HG02610 (cell line): ENCODE data around the gene KRTAP10-6.
"Not testable (repeated sequence)": the region's sequence is repeated elsewhere in the genome, so short reads cannot be mapped to it uniquely, and the experiment has no call there.

Experiments used
- ATAC-seq: cut with Tn5 transposase; IDR thresholded peaks from one replicate; pipeline ENCODE4 v1.9.1; 2021; ENCODE audit warnings: mild to moderate bottlenecking, moderate library complexity; ENCODE audit not compliant: unreplicated experiment

Gene KRTAP10-6

DNA sequence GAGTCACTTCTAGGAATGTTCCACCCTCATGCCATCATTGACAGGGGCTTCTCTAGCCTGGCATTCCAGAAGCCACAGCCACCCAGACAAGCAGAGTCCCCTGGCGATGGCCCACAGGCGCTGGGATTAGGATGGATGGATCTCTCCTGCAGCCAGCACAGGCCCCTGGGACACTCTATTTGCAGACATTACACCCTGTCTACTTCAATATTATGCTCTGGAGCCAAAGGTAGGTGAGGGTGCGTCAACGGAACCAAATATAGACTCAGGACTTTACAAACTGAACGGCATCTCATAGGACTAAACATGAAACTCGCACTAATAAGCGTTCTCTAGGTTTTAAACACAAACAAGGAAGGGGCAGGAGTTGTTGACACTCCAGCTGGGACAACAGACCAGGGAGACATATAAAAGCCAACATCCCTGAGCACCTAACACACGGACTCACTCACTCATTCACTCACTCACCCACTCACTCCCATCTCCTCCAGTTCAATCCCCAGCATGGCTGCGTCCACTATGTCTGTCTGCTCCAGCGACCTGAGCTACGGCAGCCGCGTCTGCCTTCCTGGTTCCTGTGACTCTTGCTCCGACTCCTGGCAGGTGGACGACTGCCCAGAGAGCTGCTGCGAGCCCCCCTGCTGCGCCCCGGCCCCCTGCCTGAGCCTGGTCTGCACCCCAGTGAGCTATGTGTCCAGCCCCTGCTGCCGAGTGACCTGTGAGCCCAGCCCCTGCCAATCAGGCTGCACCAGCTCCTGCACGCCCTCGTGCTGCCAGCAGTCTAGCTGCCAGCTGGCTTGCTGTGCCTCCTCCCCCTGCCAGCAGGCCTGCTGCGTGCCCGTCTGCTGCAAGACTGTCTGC lies 8.0 kb upstream of the KRTAP10-6 start, which contains the start of gene KRTAP10-7:
Gene KRTAP10-7 (plus strand): TSS at position 480 of the 861 bp plus-strand sequence. CDS start 25 bp downstream, at position 505.
- ATAC-seq = not testable (repeated sequence)

- ATAC-seq = no peak
These were observed 7.1 kb upstream of the KRTAP10-6 start for GRCh38 chr21:44599264-44600029.

DNA sequence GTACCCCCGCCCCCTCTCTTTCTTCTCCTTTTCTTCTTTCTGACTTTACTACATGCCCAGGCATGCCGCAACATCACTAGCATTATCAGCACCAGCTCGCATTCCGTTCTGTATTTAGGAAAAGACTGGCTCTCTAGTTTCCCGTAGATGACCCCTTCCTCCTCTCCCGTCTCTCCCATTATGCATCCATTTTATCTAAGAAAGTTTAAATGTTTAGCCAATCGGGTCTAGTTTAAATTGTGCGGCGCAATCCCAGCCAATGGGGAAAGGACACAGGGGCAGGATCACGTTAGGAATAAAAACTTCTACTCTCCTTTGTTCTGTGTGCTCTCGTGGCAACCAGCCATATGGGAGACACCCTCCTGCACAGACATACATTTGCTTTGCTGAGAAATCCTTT lies 5.8 kb upstream of the KRTAP10-6 start:
- no peak for ATAC-seq

GRCh38 chr21:44596068-44596725 lies 3.9 kb upstream of the KRTAP10-6 start:
- no peak for ATAC-seq

GRCh38 chr21:44595524-44595923 lies 3.2 kb upstream of the KRTAP10-6 start:
- ATAC-seq = no peak

GRCh38 chr21:44594406-44594916 lies 2.2 kb upstream of the KRTAP10-6 start:
- no peak for ATAC-seq

DNA sequence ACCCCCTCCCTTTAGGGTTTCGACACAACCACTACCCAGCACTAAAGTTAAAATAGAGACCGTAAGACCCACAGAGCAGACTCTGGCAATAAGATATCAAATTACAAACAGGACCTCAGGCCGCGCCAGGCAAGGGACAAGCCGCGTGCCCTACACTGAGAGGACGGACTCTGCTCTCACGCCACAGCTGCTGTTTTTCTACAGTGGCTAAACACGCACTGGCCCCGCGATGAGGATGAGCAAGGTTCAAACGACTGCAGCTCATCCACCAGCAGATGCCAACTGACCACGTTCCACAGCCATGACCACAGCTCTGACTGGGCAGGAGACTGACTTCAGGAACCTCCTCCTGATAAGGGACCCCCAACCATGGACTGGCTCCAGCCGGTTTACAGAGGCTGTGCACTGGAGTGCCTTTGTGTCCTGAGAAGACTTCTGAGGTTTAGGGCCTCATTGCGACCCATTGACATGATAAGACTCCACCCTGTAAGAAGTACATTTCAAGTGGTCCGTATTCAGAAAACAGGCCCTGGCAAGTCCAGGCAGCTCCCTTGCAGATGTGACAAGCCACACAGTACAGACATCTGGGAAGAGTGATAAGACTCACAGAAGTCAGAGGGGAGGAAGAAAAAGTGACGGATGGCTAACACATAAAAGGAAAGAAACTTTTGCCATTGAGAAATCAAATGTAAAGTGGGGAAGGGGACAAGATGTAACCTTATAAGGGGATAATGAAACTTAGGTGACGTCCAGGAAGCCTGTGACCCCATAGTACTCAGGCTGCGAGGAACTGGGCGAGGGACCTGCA lies 1.5 kb upstream of the KRTAP10-6 start:
- no peak for ATAC-seq

DNA sequence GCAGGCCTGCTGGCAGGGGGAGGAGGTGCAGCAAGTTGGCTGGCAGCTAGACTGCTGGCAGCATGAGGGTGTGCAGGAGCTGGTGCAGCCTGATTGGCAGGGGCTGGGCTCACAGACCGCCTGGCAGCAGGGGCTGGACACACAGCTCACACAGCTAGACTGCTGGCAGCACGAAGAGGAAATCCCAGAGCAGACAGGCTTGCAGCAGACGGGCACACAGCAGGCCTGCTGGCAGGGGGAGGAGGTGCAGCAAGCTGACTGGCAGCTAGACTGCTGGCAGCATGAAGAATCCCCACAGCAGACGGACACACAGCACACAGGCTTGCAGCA lies 539 bp downstream of the KRTAP10-6 start:
- ATAC-seq = not testable (repeated sequence)

DNA sequence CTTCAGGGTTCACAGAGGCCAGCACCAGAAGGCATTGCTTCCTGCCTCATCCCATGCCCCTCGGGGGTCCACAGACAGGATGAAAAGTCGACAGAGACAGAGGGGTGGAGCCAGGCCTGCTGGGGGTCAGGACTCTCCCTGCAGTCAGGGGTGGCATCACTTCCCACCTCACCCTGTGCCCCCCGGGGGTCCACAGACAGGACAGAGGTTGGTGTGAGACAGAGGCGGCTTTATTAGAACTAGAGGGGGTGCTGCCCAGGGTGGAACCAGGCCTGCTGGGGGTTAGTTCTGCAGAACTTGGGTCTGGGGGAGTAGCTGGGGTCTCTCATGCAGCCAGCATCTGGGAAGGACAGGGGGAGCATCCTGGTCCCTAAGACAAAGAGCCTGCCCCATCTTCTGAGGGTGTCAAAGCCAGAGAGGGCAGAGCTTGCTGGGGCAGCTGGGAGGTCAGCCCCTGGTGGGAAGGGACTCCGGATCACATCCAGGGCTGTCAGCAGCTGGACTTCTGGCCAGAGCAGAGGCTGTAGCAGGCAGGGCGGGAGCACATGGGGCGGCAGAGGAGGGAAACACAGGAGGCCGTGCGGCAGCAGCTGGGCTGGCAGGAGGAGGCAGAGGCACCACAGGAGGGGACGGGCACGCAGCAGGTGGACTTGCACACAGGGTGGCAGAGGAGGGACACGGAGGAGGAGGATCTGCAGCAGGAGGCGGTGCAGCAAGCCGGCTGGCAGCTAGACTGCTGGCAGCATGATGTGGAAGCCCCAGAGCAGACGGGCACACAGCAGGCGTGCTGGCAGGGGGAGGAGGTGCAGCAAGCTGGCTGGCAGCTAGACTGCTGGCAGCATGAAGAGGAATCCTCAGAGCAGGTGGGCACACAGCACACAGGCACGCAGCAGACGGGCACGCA lies 1.2 kb downstream of the KRTAP10-6 start:
- ATAC-seq = not testable (repeated sequence)

DNA sequence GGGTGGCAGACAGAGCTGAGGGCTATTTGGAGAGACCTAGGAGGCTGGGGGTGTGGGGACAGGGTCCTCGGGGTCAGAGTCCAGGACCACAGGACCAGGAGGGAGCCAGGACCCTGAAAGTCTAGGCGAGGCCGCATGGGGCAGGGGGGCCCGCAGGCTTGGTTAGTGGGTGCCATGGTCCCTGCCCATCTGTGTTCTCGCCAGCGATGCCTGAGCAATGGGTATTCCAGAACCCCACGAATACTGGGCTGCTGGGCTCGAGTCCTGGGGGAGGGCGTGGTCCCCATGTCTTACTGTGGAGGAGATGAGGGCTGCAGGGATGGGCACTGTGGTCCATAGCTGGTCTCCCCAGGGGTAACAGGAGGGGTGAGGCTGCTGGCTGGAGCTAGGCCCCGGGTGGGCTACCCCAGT lies 2.0 kb downstream of the KRTAP10-6 start:
- ATAC-seq = no peak

- no peak for ATAC-seq
These were observed 2.6 kb downstream of the KRTAP10-6 start for GRCh38 chr21:44589586-44590305.

GRCh38 chr21:44589094-44589493 lies 3.2 kb downstream of the KRTAP10-6 start:
- ATAC-seq = no peak

- no peak for ATAC-seq
These were observed 6.4 kb downstream of the KRTAP10-6 start for GRCh38 chr21:44585892-44586291.

DNA sequence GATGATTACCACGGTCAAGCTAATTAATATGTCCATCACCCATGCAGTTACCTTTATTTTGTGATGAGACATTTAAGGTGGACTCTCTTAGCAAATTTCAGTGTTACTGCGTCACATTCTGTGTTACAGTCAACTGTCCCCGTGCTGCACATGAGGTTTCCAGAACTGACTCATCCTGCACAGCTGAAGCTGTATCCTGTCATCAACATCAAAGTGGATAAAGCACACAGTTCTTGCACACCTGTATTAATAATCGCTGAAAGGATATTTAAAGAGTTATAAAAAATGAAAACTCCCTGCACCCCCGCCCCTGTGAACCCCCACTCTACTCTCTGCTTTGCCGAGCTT lies 8.5 kb downstream of the KRTAP10-6 start:
- ATAC-seq = no peak

DNA sequence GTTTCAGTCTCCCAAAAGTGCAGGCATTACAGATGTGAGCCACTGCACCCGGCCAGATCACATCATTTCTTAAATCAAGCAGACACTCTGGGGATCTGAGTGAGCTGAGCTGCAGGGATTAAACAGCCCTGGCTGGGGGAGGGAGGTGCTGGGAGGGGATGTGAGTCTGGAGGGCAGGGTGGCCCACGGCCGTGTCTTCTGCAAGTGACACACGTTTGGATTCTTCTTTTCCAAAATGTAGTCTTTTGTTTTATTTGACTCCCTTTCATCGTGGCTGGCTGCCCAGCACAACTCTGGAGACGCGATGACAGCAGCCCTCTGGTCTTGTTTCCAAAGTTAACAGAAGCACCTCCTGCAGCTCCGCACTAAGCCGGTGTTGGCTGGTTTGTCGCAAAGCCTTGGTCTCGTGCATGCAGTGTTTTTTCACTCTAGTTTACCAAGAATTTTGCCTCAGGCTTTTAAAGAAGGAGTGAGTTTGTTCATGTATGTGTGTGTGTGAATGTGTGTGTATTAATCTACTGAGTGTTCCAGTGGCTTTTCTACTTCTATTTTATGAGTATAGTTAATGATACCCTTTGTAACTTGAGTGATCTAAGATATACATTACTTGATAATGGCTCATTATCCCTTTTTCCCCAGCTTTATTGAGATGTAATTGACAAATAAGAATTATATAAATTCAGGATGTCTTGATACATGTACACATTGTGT lies 9.1 kb downstream of the KRTAP10-6 start:
- no peak for ATAC-seq

DNA sequence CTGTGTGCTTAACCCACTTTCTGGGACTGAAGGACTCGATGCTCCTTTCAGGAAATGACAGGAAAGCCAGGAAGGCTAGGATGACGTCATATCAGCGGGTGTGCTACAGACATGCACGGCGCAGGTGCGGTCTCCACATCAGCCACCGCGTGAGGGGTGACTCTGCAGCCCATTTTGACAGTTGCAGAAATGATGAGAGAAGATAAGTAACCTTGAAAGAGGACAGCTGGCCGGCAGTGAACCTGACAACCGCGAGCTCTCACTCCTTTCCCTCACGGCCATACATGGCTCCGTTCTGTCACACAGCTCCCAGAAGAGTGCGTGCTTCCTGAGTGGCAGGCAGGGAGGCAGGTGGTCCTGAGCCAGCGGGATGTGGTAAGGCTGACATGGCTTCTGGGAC lies 10.2 kb downstream of the KRTAP10-6 start:
- no peak for ATAC-seq

DNA sequence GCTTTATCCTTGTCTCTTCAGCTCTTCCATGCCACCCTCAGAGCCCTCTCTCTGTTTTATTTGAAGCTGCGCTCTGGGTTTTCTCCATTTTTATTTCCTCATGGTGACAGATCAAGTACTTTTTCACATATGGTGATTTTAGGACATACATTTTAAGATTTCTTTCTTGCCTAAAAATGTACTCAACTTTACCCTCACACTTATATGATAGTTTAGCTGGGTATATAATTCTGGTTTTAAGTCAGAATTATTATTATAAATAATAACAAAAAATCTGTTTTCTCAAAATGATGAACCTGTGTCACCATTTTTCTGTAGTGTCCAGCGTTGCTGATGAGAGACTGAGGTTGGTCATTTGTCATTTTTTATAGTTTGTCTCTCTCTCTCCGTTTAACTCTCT lies 11.1 kb downstream of the KRTAP10-6 start:
- ATAC-seq = no peak

GRCh38 chr21:44580231-44580821 lies 12.0 kb downstream of the KRTAP10-6 start, which contains the start of gene KRTAP10-5:
KRTAP10-5 (minus strand) TSS chr21:44580604; CDS start chr21:44580578, 26 bp downstream.
- not testable (repeated sequence) for ATAC-seq
